Heart left ventricle (tissue), 16 donors: Measurements from ENCODE around the gene TTLL7. TPM values are rescaled to one million over a fixed set of nuclear protein-coding genes. Genes with fewer than 3 reads are reported as not detected.

Source experiments
- ATAC-seq, 4 donors: fragments of 200-7000 bp; cut with Tn5 transposase; one replicate each; pipeline ENCODE4 v1.9.1; 2020 to 2022; ENCODE audit warnings: moderate library complexity in 4 of 4, mild to moderate bottlenecking in 3 of 4, moderate number of reproducible peaks in 1 of 4
- DNase-seq, 5 donors: peaks; one replicate each; pipeline ENCODE4 v3.0.0-alpha.2; 2020
- H3K27ac ChIP-seq, 12 donors: fragments of 200-600 bp; sonication (generic) in 4 of 12; one replicate each; pipeline versions ENCODE4 v1.5.0 to v1.8.0; 2016 to 2022; ENCODE audit warnings: mild to moderate bottlenecking in 2 of 12
- H3K27me3 ChIP-seq, 9 donors: fragments of 200-600 bp; sonication (generic) in 2 of 9; one replicate each; pipeline versions ENCODE4 v1.5.1 to v1.8.0; 2016 to 2022; ENCODE audit warnings: mild to moderate bottlenecking in 3 of 9
- H3K36me3 ChIP-seq, 9 donors: fragments of 200-600 bp; sonication (generic) in 2 of 9; one replicate each; pipeline versions ENCODE4 v1.5.0 to v1.8.0; 2018 to 2022; ENCODE audit warnings: mild to moderate bottlenecking in 2 of 9
- H3K4me1 ChIP-seq, 12 donors: fragments of 200-600 bp; sonication (generic) in 4 of 12; one replicate each; pipeline versions ENCODE4 v1.5.0 to v1.8.0; 2016 to 2022; ENCODE audit warnings: mild to moderate bottlenecking in 3 of 12
- H3K4me3 ChIP-seq, 12 donors: fragments of 200-600 bp; sonication (generic) in 4 of 12; one replicate each; pipeline versions ENCODE4 v1.5.0 to v1.8.0; 2017 to 2022; ENCODE audit warnings: mild to moderate bottlenecking in 9 of 12, moderate library complexity in 4 of 12
- H3K9me3 ChIP-seq, 12 donors: fragments of 200-600 bp; sonication (generic) in 4 of 12; one replicate each; pipeline versions ENCODE4 v1.5.0 to v1.8.0; 2016 to 2022; ENCODE audit warnings: mild to moderate bottlenecking in 1 of 12
- POLR2A ChIP-seq, 2 donors: fragments of 450-650 bp; IDR thresholded peaks; one replicate each; pipeline ENCODE4 v1.6.1; 2017; ENCODE audit warnings: antibody characterized with exemption in 2 of 2, mild to moderate bottlenecking in 2 of 2, moderate library complexity in 2 of 2
- WGBS, 4 donors: extraction: QIAGEN DNeasy Blood & Tissue Kit in 2 of 4; methylation state at CpG; one replicate each; pipeline versions ENCODE4 v1.1.5 to v1.1.7; 2013 to 2018; 5-methylcytosine and 5-hydroxymethylcytosine counted together
- intact Hi-C, 10 donors: fragments of 100-400 bp; cut with DNase I; formaldehyde crosslinking; loops; one replicate each; pipeline versions ENCODE4 v1.11.1 to v1.14.2; 2022
- polyA plus RNA-seq, 2 donors: library from polyadenylated mRNA; stranded (reverse); fragments of 200-250 nt; gene quantifications; one replicate each; pipeline ENCODE4 v1.2.3, GENCODE V29; 2013
- total RNA-seq, 9 donors: library from RNA; depleted of rRNA in 2 of 9; stranded (reverse); fragments of >200 nt in 2 of 9; fragmentation: NEBNext Ultra II Directional in 3 of 9; extraction: Animal tissue kit (Norgen Biotek cat#: 25700) in 3 of 9; gene quantifications; one replicate each; pipeline versions ENCODE4 v1.1.0 to v1.2.4, GENCODE V29; 2016 to 2023
- TF ChIP-seq, protein P1 (sequence below), 12 donors: fragments of 200-600 bp; sonication (generic) in 4 of 12; IDR thresholded peaks; one replicate each; pipeline versions ENCODE4 v1.5.0 to v1.8.0; 2018 to 2022; ENCODE audit warnings: antibody characterized with exemption in 12 of 12, mild to moderate bottlenecking in 5 of 12
- donor health status: ischemic (EF 13 %, LVEDD 7.1; RV severe dilation, severe dysfunction).
- donor health status: healthy with polysubstance abuse.
- donor health status: DM: no; HTN: yes; CAD: no.
- donor health status: DM: no; HTN: no; CAD: no.
- donor health status: ischemic (EF 25% LVEDD 6.9; RV normal size, moderate dysfunction).
- donor health status: ischemic (EF 25% LVEDD 5.7; RV mildly dilated, moderate dysfunction).
- donor health status: healthy.
- donor health status: DM: yes; HTN: yes; CAD: no.
- donor health status: ischemic (EF 35%, LVEDD 5.7; RV mildly dilated, moderate dysfunction).
- donor health status: nonischemic (EF 11% LVEDD 7.7; RV severe dilation, severe dysfunction).
- donor health status: DM: yes; HTN: yes; CAD: no.
- donor health status: PGD.
- donor health status: ischemic (EF 29% LVEDD 5.4; RV normal size, mild dysfunction).
- donor health status: nonischemic (EF 23%, LVEDD 6.1; RV moderate dilation, normal function).

TTLL7 gene
- total and polyA plus RNA-seq, 11 donors: 0.87 to 12.8 (median 3.2) TPM

DNA sequence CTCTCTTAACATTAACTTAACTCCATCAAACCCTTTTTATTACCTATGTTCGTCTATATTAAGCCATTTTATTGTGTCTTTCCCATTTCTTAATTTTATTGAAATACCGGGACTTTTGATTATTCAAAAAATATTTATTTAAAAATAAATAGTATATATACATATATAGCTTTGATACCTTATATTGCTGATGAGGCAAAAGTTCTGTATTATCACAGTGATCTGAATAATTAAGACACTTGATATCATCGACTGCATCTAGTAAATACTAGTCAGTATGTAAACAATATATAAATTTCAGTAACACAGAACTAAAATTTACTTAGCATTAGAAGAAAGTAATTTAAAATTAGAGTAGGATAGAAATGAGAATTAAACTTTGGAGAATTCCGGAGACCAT is 22.0 kb downstream of the TTLL7 start:
- no peak for ATAC-seq
- TF ChIP-seq, protein P1, sequence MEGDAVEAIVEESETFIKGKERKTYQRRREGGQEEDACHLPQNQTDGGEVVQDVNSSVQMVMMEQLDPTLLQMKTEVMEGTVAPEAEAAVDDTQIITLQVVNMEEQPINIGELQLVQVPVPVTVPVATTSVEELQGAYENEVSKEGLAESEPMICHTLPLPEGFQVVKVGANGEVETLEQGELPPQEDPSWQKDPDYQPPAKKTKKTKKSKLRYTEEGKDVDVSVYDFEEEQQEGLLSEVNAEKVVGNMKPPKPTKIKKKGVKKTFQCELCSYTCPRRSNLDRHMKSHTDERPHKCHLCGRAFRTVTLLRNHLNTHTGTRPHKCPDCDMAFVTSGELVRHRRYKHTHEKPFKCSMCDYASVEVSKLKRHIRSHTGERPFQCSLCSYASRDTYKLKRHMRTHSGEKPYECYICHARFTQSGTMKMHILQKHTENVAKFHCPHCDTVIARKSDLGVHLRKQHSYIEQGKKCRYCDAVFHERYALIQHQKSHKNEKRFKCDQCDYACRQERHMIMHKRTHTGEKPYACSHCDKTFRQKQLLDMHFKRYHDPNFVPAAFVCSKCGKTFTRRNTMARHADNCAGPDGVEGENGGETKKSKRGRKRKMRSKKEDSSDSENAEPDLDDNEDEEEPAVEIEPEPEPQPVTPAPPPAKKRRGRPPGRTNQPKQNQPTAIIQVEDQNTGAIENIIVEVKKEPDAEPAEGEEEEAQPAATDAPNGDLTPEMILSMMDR (IDR thresholded peaks at IDR 0.05): no peak
- TF ChIP-seq POLR2A (IDR thresholded peaks at IDR 0.05): no peak
- Histone ChIP-seq H3K4me1 (no peaks in the 10 kb centered on the region), H3K4me3 (no peak overlapping the region), H3K27ac (no peak overlapping the region), H3K27me3 (no peaks in the 10 kb centered on the region), H3K36me3 (no peaks in the 10 kb centered on the region), H3K9me3 (peaks cover 0 to 11% (median 0%) of the 10 kb centered on the region in 12 donors)
- WGBS, 4 donors: 81 to 94% (median 87%) methylated on average over 4 of the region's 4 CpGs
- no peak for DNase-seq
- intact Hi-C loops: no loop called here

DNA sequence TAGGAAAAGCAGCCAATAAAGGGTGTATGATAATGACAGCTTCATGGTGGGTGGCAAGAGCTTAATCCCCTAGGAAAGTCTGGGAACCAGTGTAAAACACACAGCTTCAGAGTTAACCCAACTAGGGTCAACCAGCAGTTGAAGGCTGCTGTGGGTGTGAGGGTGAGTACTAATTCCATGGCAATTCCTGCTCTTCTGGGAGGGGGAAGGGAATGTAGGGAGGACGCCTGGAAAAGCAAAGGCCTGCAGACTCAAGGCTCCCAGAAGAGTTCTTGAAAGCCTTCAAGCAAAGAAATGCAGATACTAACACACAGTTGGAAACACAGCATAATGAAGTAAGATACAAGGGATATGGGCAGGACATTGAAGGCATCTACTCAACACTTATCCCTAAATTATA is 28.1 kb downstream of the TTLL7 start:
- no peak for DNase-seq
- Histone ChIP-seq H3K4me3 (no peak overlapping the region), H3K36me3 (no peaks in the 10 kb centered on the region), H3K4me1 (peaks cover 0 to 20% (median 8%) of the 10 kb centered on the region in 12 donors), H3K27ac (no peak overlapping the region), H3K9me3 (no peaks in the 10 kb centered on the region), H3K27me3 (no peaks in the 10 kb centered on the region)
- intact Hi-C loops: no loop called here
- 39 to 71% (median 57%) methylated on average over 1 of the region's 1 CpG for WGBS, 4 donors
- no peak for ATAC-seq
- no peak for TF ChIP-seq POLR2A (IDR thresholded peaks at IDR 0.05)
- TF ChIP-seq, protein P1 (IDR thresholded peaks at IDR 0.05): no peak

DNA sequence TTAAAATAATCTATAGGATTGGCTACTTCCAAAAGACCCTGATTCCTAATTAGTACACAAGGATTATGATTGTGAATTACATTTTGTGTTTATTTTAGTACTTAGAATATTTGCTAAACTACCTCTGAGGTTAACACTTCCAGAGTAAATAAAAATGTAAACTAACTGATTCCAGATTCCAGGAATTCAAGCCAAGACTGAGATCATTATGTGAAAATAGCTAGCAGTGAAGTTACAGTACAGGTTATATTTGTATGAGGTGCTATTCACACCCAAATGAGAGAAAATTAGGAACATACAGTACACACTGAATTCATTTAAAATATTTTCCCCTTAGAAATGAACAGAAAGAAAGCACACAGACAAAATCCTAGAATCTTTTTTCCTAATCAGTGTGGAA is 28.8 kb downstream of the TTLL7 start:
- Histone ChIP-seq H3K36me3 (no peaks in the 10 kb centered on the region), H3K4me3 (no peak overlapping the region), H3K9me3 (no peaks in the 10 kb centered on the region), H3K4me1 (peaks cover 0 to 20% (median 8%) of the 10 kb centered on the region in 12 donors), H3K27me3 (no peaks in the 10 kb centered on the region), H3K27ac (no peak overlapping the region)
- no peak for ATAC-seq
- TF ChIP-seq, protein P1 (IDR thresholded peaks at IDR 0.05): no peak
- no peak for TF ChIP-seq POLR2A (IDR thresholded peaks at IDR 0.05)
- intact Hi-C loops: no loop called here
- DNase-seq: no peak

DNA sequence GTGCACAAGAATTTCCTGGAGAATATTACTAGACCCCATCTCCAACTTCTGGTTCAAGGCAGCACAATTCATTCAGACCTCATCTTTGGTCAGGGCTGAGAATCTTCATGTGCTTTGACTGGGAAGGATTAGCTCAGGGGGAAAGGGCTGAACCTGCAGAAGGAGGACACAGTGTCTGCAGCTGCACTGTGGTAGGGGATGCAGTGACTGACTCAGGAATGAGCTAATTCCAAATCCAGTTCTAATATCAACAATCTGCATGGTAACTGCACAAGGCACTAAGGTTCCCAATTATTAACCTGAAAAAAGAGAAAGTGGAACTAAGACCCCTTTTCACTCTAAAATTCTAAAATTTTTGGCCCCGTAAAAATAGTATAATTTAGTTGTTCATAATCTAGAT is 31.6 kb downstream of the TTLL7 start:
- no peak for DNase-seq
- Histone ChIP-seq H3K27me3 (no peaks in the 10 kb centered on the region), H3K4me1 (peaks cover 0 to 42% (median 8%) of the 10 kb centered on the region in 12 donors), H3K27ac (no peak overlapping the region), H3K9me3 (no peaks in the 10 kb centered on the region), H3K36me3 (no peaks in the 10 kb centered on the region), H3K4me3 (no peak overlapping the region)
- peak in 1 of 4 donors; percentile 15 for ATAC-seq
- intact Hi-C loops: no loop called here
- TF ChIP-seq, protein P1 (IDR thresholded peaks at IDR 0.05): no peak
- TF ChIP-seq POLR2A (IDR thresholded peaks at IDR 0.05): no peak
- 90 to 96% (median 91%) methylated on average over 1 of the region's 1 CpG for WGBS, 4 donors
